Keratinocyte (primary cell): ENCODE data around the gene MYLK4. TPM values are rescaled to one million over a fixed set of nuclear protein-coding genes. Genes with fewer than 3 reads are reported as not detected.

Experiments used
- DNase-seq: peaks from one replicate; pipeline ENCODE4 v3.0.0-alpha.2; 2011; ENCODE audit warnings: low read depth, missing footprints, low spot score
- FAIRE-seq: peaks from 2 replicates; lab custom pipeline; 2011; peaks lifted over from hg19 to GRCh38; lab: Jason Lieb, UNC
- H2AFZ ChIP-seq: 2 replicates; pipeline ENCODE4 v1.6.0; 2012; ENCODE audit warnings: low read length, control low read depth, inconsistent platforms; ENCODE audit not compliant: control insufficient read depth
- H3K27ac ChIP-seq: 2 replicates; pipeline ENCODE4 v1.5.1; 2011; ENCODE audit warnings: low read length; ENCODE audit not compliant: control insufficient read depth, insufficient read depth
- H3K27me3 ChIP-seq: 3 replicates; pipeline ENCODE4 v1.6.0; 2011; ENCODE audit warnings: low read length; ENCODE audit not compliant: control insufficient read depth, insufficient read depth; ENCODE audit errors: extremely low read depth
- H3K36me3 ChIP-seq, 2 experiments: 2 replicates in 1 of 2; 3 replicates in 1 of 2; pipeline ENCODE4 v1.5.1; 2011; ENCODE audit warnings: low read length in 2 of 2, mild to moderate bottlenecking in 1 of 2; ENCODE audit not compliant: control insufficient read depth in 2 of 2, insufficient read depth in 2 of 2; ENCODE audit errors: extremely low read depth in 1 of 2
- H3K4me1 ChIP-seq: 3 replicates; pipeline ENCODE4 v1.5.1; 2011; ENCODE audit warnings: low read length; ENCODE audit not compliant: control insufficient read depth, insufficient read depth; ENCODE audit errors: extremely low read depth
- H3K4me2 ChIP-seq: 3 replicates; pipeline ENCODE4 v1.6.0; 2011; ENCODE audit warnings: low read depth, low read length; ENCODE audit not compliant: control insufficient read depth, insufficient read depth; ENCODE audit errors: extremely low read depth
- H3K4me3 ChIP-seq, 3 experiments: fragments of 200-600 bp in 1 of 3; sonication (generic) in 1 of 3; 2 replicates in 2 of 3; 3 replicates in 1 of 3; pipeline ENCODE4 v1.5.1; 2011 to 2016; ENCODE audit warnings: low read length in 3 of 3, mild to moderate bottlenecking in 3 of 3, control low read depth in 2 of 3, inconsistent platforms in 1 of 3, low read depth in 1 of 3, mixed read lengths in 1 of 3, mixed run types in 1 of 3, moderate library complexity in 1 of 3; ENCODE audit not compliant: control insufficient read depth in 2 of 3, insufficient read depth in 2 of 3; ENCODE audit errors: extremely low read depth in 1 of 3
- H3K79me2 ChIP-seq: 2 replicates; pipeline ENCODE4 v1.6.0; 2012; ENCODE audit warnings: low read length; ENCODE audit not compliant: control insufficient read depth, insufficient read depth
- H3K9ac ChIP-seq: 3 replicates; pipeline ENCODE4 v1.6.0; 2011; ENCODE audit warnings: low read length; ENCODE audit not compliant: control insufficient read depth, insufficient read depth; ENCODE audit errors: extremely low read depth
- H3K9me1 ChIP-seq: 3 replicates; pipeline ENCODE4 v1.6.0; 2011; ENCODE audit warnings: low read length; ENCODE audit not compliant: control insufficient read depth, insufficient read depth; ENCODE audit errors: extremely low read depth
- H3K9me3 ChIP-seq: 2 replicates; pipeline ENCODE4 v1.5.1; 2012; ENCODE audit warnings: low read depth, low read length; ENCODE audit not compliant: control insufficient read depth
- H4K20me1 ChIP-seq: 3 replicates; pipeline ENCODE4 v1.6.0; 2011; ENCODE audit warnings: low read length; ENCODE audit not compliant: control insufficient read depth, insufficient read depth; ENCODE audit errors: extremely low read depth
- EZH2 ChIP-seq: IDR thresholded peaks from one replicate; pipeline ENCODE4 v1.6.1; 2012; ENCODE audit warnings: inconsistent platforms, mild to moderate bottlenecking, low read length, moderate library complexity
- dilution Hi-C: fragments of 300-500 bp; cut with MboI; formaldehyde crosslinking; loops from one replicate; pipeline ENCODE4 v1.7.0; 2020; ENCODE audit warnings: low sequenced_read_pairs; ENCODE audit not compliant: extremely low pct_ligation_motif_present
- polyA plus RNA-seq, 5 experiments: library from polyadenylated mRNA; depleted of rRNA in 3 of 5; stranded (reverse) in 3 of 5; stranded (forward) in 1 of 5; unstranded in 1 of 5; fragments of >200 nt; gene quantifications; 1 replicate in 1 of 5; 2 replicates in 3 of 5; 3 replicates in 1 of 5; pipeline versions ENCODE4 v1.2.1 to v1.2.3, GENCODE V29; 2011 to 2012; ENCODE audit warnings: missing spikeins in 2 of 5, low read depth in 1 of 5, low replicate concordance in 1 of 5
- TF ChIP-seq, protein P1 (sequence below), 3 experiments: IDR thresholded peaks in 1 of 3; conservative IDR thresholded peaks in 1 of 3; optimal IDR thresholded peaks in 1 of 3; 2 replicates in 2 of 3; 3 replicates in 1 of 3; pipeline versions ENCODE3 to v1.5.1; 2011; ENCODE audit warnings: low read length in 3 of 3, mild to moderate bottlenecking in 3 of 3, moderate library complexity in 2 of 3, control low read depth in 1 of 3, inconsistent platforms in 1 of 3; ENCODE audit not compliant: insufficient read depth in 2 of 3; ENCODE audit errors: extremely low read depth in 1 of 3

The MYLK4 gene
- polyA plus RNA-seq, 1 donor (not counting 4 experiments of a cell fraction or from before 2014, with no cell fraction given), result 0.31 TPM

DNA sequence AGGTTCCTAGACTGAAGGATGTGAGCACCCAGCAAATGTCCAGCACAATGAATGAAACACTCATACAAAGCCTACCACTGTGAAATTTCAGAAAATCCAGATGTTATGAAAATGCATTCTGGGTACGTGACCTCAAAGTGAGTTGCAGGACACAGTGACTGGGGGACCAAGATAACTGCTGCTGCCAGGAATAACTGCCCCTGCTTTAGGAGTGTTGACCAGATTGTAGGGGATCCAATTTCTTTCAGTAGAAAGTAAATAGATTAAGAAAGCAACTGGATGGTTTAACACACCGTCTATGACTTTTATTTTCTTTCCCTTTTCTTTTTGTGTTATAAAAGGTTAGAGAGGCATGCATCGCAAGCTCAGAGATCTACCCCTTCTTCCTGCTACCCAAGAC is 29.5 kb downstream of the MYLK4 start:
- Histone ChIP-seq H3K4me1 (no peaks in the 10 kb centered on the region), H4K20me1 (no peaks in the 10 kb centered on the region), H3K9me3 (no peaks in the 10 kb centered on the region), H3K9ac (no peak overlapping the region), H3K79me2 (no peaks in the 10 kb centered on the region), H3K27ac (no peak overlapping the region), H2AFZ (no peak overlapping the region), H3K36me3 (no peaks in the 10 kb centered on the region), H3K4me2 (no peak overlapping the region), H3K4me3 (no peak overlapping the region), H3K9me1 (no peaks in the 10 kb centered on the region), H3K27me3 (no peaks in the 10 kb centered on the region)
- TF ChIP-seq EZH2, result no peak
- TF ChIP-seq, protein P1, sequence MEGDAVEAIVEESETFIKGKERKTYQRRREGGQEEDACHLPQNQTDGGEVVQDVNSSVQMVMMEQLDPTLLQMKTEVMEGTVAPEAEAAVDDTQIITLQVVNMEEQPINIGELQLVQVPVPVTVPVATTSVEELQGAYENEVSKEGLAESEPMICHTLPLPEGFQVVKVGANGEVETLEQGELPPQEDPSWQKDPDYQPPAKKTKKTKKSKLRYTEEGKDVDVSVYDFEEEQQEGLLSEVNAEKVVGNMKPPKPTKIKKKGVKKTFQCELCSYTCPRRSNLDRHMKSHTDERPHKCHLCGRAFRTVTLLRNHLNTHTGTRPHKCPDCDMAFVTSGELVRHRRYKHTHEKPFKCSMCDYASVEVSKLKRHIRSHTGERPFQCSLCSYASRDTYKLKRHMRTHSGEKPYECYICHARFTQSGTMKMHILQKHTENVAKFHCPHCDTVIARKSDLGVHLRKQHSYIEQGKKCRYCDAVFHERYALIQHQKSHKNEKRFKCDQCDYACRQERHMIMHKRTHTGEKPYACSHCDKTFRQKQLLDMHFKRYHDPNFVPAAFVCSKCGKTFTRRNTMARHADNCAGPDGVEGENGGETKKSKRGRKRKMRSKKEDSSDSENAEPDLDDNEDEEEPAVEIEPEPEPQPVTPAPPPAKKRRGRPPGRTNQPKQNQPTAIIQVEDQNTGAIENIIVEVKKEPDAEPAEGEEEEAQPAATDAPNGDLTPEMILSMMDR (optimal IDR thresholded peaks at IDR 0.05 in 1 of 3, IDR thresholded peaks at IDR 0.05 in 1 of 3, conservative IDR thresholded peaks at IDR 0.05 in 1 of 3; ENCODE audit: extremely low read depth in 1 of 3, insufficient read depth in 2 of 3, low read length in 3 of 3), result no peak
- DNase-seq (no peak), FAIRE-seq (no peak)
- dilution Hi-C loops, result no loop called here

DNA sequence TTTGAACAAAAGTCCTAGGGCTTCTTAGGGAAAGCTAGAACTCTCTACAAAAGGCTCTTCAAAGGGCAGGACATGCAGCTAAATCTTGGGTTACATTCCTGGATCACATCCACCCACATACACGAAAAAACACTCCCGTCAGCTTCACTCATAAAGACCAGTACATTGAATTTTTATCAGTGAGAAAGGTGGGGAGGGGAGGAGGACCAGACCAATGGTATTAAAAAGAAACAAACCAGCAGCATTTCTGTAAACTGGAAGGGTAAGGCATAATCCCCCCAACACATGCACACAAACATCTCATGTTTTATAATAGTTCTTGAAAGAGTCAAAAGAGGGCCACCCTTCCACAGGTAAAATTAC is 31.6 kb downstream of the MYLK4 start:
- Histone ChIP-seq H3K79me2 (no peaks in the 10 kb centered on the region), H3K4me3 (no peak overlapping the region), H4K20me1 (no peaks in the 10 kb centered on the region), H3K9me1 (no peaks in the 10 kb centered on the region), H3K27ac (no peak overlapping the region), H3K36me3 (no peaks in the 10 kb centered on the region), H3K9me3 (no peaks in the 10 kb centered on the region), H3K9ac (no peak overlapping the region), H3K4me1 (peaks cover 2% of the 10 kb centered on the region), H2AFZ (no peak overlapping the region), H3K4me2 (no peak overlapping the region), H3K27me3 (no peaks in the 10 kb centered on the region)
- dilution Hi-C loops, result no loop called here
- no peak for DNase-seq
- TF ChIP-seq EZH2, result no peak
- TF ChIP-seq, protein P1 (optimal IDR thresholded peaks at IDR 0.05 in 1 of 3, IDR thresholded peaks at IDR 0.05 in 1 of 3, conservative IDR thresholded peaks at IDR 0.05 in 1 of 3; ENCODE audit: extremely low read depth in 1 of 3, insufficient read depth in 2 of 3, low read length in 3 of 3), result no peak
- FAIRE-seq, result no peak
